H9 (cell line): ENCODE results near the gene LRP3. TPM values are rescaled to one million over a fixed set of nuclear protein-coding genes. Genes with fewer than 3 reads are reported as not detected.

ENCODE experiments used
- DNase-seq: peaks from one replicate; pipeline ENCODE4 v3.0.0-alpha.2; 2017
- H2AFZ ChIP-seq: one replicate; pipeline ENCODE4 v1.6.1; 2013; ENCODE audit warnings: mild to moderate bottlenecking, low read length, control low read depth, moderate library complexity
- H2AK5ac ChIP-seq: 2 replicates; pipeline ENCODE4 v1.6.1; 2013; ENCODE audit warnings: low read length, control low read depth, mixed read lengths; ENCODE audit not compliant: insufficient read length
- H2BK120ac ChIP-seq: one replicate; pipeline ENCODE4 v1.6.1; 2013; ENCODE audit warnings: low read depth, mild to moderate bottlenecking, low read length, control low read depth, inconsistent platforms; ENCODE audit not compliant: poor library complexity, severe bottlenecking
- H2BK12ac ChIP-seq: 2 replicates; pipeline ENCODE4 v1.6.1; 2013; ENCODE audit warnings: low read length, control low read depth, mixed read lengths, low read depth; ENCODE audit not compliant: insufficient read length
- H2BK15ac ChIP-seq: 2 replicates; pipeline ENCODE4 v1.6.1; 2013; ENCODE audit warnings: low read depth, low read length, control low read depth
- H2BK20ac ChIP-seq: one replicate; pipeline ENCODE4 v1.6.1; 2013; ENCODE audit warnings: low read depth, mild to moderate bottlenecking, low read length, control low read depth, inconsistent platforms; ENCODE audit not compliant: poor library complexity, severe bottlenecking
- H2BK5ac ChIP-seq: 2 replicates; pipeline ENCODE4 v1.6.1; 2013; ENCODE audit warnings: low read length, control low read depth, mixed read lengths; ENCODE audit not compliant: insufficient read length
- H3K14ac ChIP-seq: 2 replicates; pipeline ENCODE4 v1.6.1; 2013; ENCODE audit warnings: low read length, control low read depth; ENCODE audit not compliant: insufficient read depth
- H3K18ac ChIP-seq: 2 replicates; pipeline ENCODE4 v1.6.1; 2013; ENCODE audit warnings: low read depth, mild to moderate bottlenecking, mixed read lengths, low read length, control low read depth; ENCODE audit not compliant: insufficient read length
- H3K23ac ChIP-seq: 2 replicates; pipeline ENCODE4 v1.6.1; 2013; ENCODE audit warnings: low read length, control low read depth, mixed read lengths, low read depth; ENCODE audit not compliant: insufficient read length
- H3K23me2 ChIP-seq: 2 replicates; pipeline ENCODE4 v1.6.1; 2013; ENCODE audit warnings: low read depth, mild to moderate bottlenecking, mixed read lengths, low read length, control low read depth; ENCODE audit not compliant: insufficient read length, poor library complexity, severe bottlenecking
- H3K27ac ChIP-seq: 2 replicates; pipeline ENCODE4 v1.5.1; 2013; ENCODE audit warnings: low read length, control low read depth, mixed read lengths, low read depth; ENCODE audit not compliant: insufficient read length
- H3K27me3 ChIP-seq: 2 replicates; pipeline ENCODE4 v1.6.1; 2013; ENCODE audit warnings: low read length, control low read depth, inconsistent platforms; ENCODE audit not compliant: insufficient read depth
- H3K4ac ChIP-seq: 2 replicates; pipeline ENCODE4 v1.6.1; 2013; ENCODE audit warnings: low read depth, mild to moderate bottlenecking, control low read depth, inconsistent platforms, low read length, moderate library complexity
- H3K4me1 ChIP-seq: 2 replicates; pipeline ENCODE4 v1.6.1; 2013; ENCODE audit warnings: low read length, control low read depth, inconsistent platforms; ENCODE audit not compliant: insufficient read depth
- H3K4me2 ChIP-seq: 2 replicates; pipeline ENCODE4 v1.6.1; 2013; ENCODE audit warnings: low read length, control low read depth, mixed read lengths; ENCODE audit not compliant: insufficient read length, insufficient read depth
- H3K56ac ChIP-seq: 2 replicates; pipeline ENCODE4 v1.6.1; 2013; ENCODE audit warnings: low read depth, mild to moderate bottlenecking, mixed read lengths, low read length, control low read depth; ENCODE audit not compliant: insufficient read length
- H3K79me1 ChIP-seq: 2 replicates; pipeline ENCODE4 v1.6.1; 2013; ENCODE audit warnings: low read depth, mild to moderate bottlenecking, moderate library complexity, low read length, control low read depth, inconsistent platforms; ENCODE audit not compliant: insufficient read depth, poor library complexity, severe bottlenecking
- H3K79me2 ChIP-seq: 2 replicates; pipeline ENCODE4 v1.6.1; 2013; ENCODE audit warnings: low read length, control low read depth, inconsistent platforms; ENCODE audit not compliant: insufficient read depth
- H3K9ac ChIP-seq: 2 replicates; pipeline ENCODE4 v1.6.1; 2013; ENCODE audit warnings: low read length, control low read depth, mixed read lengths; ENCODE audit not compliant: insufficient read length; ENCODE audit errors: extremely low read depth
- H3K9me3 ChIP-seq: one replicate; pipeline ENCODE4 v1.6.1; 2013; ENCODE audit warnings: low read depth, low read length, inconsistent platforms; ENCODE audit not compliant: control insufficient read depth
- H3T11ph ChIP-seq: one replicate; pipeline ENCODE4 v1.6.1; 2013; ENCODE audit warnings: mild to moderate bottlenecking, low read length, control low read depth, inconsistent platforms
- H4K20me1 ChIP-seq: one replicate; pipeline ENCODE4 v1.6.1; 2013; ENCODE audit not compliant: control insufficient read depth, insufficient read length, insufficient read depth
- H4K5ac ChIP-seq: 2 replicates; pipeline ENCODE4 v1.6.1; 2013; ENCODE audit warnings: low read depth, mild to moderate bottlenecking, mixed read lengths, low read length, control low read depth; ENCODE audit not compliant: insufficient read length
- H4K8ac ChIP-seq: replicated peaks from 2 replicates; pipeline ENCODE4 v1.6.1; 2013; ENCODE audit warnings: low read length, control low read depth, mixed read lengths, low read depth; ENCODE audit not compliant: insufficient read length
- H4K91ac ChIP-seq: 2 replicates; pipeline ENCODE4 v1.6.1; 2013; ENCODE audit warnings: low read depth, mild to moderate bottlenecking, moderate library complexity, mixed read lengths, low read length, control low read depth; ENCODE audit not compliant: insufficient read length
- H3K27ac Mint-ChIP-seq, 3 experiments: 2 replicates in 2 of 3; 3 replicates in 1 of 3; pipeline ENCODE4 v1.8.0; 2020 to 2021; ENCODE audit warnings: mixed read lengths in 3 of 3, mild to moderate bottlenecking in 1 of 3, moderate library complexity in 1 of 3
- H3K27me3 Mint-ChIP-seq: 2 replicates; pipeline ENCODE4 v1.8.0; 2021; ENCODE audit warnings: low read depth, mild to moderate bottlenecking, moderate library complexity, mixed read lengths
- H3K36me3 Mint-ChIP-seq, 3 experiments: 2 replicates in 2 of 3; 3 replicates in 1 of 3; pipeline ENCODE4 v1.8.0; 2020 to 2021; ENCODE audit warnings: low read depth in 3 of 3, mixed read lengths in 3 of 3; ENCODE audit not compliant: insufficient read depth in 1 of 3
- H3K4me1 Mint-ChIP-seq, 2 experiments: 2 replicates each; pipeline ENCODE4 v1.8.0; 2020; ENCODE audit warnings: mixed read lengths in 2 of 2
- H3K4me3 Mint-ChIP-seq, 2 experiments: 2 replicates in 1 of 2; 3 replicates in 1 of 2; pipeline ENCODE4 v1.8.0; 2020 to 2021; ENCODE audit warnings: mild to moderate bottlenecking in 2 of 2, mixed read lengths in 2 of 2, moderate library complexity in 1 of 2
- H3K9me3 Mint-ChIP-seq, 2 experiments: 2 replicates in 1 of 2; 3 replicates in 1 of 2; pipeline ENCODE4 v1.8.0; 2020; ENCODE audit warnings: mild to moderate bottlenecking in 2 of 2, mixed read lengths in 2 of 2, moderate library complexity in 1 of 2
- CTCF ChIP-seq: fragments of 200-600 bp; sonication (generic); conservative IDR thresholded peaks from 3 replicates; pipeline ENCODE4 v1.8.0; 2021; ENCODE audit warnings: antibody characterized with exemption, mild to moderate bottlenecking
- WGBS: extraction: QIAGEN DNeasy Blood & Tissue Kit; methylation state at CpG from one replicate; pipeline ENCODE4 v1.1.7; 2013; ENCODE audit warnings: missing lambda C conversion rate, low lambda C conversion rate, mixed read lengths; ENCODE audit not compliant: insufficient read length; ENCODE audit errors: extremely low coverage; 5-methylcytosine and 5-hydroxymethylcytosine counted together
- total RNA-seq: library from RNA; stranded (reverse); gene quantifications from 2 replicates; pipeline ENCODE4 v1.2.1, GENCODE V29; 2021

Gene LRP3
- total RNA-seq, 1 experiment from 2014 or later = 29.2 TPM

- Histone ChIP-seq H3K56ac (no peak overlapping the region), H2BK5ac (no peak overlapping the region), H3K4me1 (no peaks in the 10 kb centered on the region), H3K18ac (no peak overlapping the region), H3K27ac (no peak overlapping the region), H4K91ac (no peak overlapping the region), H3K79me1 (no peaks in the 10 kb centered on the region), H3K27me3 (no peaks in the 10 kb centered on the region), H4K5ac (no peak overlapping the region), H2BK12ac (no peak overlapping the region), H3T11ph (no peak overlapping the region), H3K14ac (no peak overlapping the region), H3K9me3 (no peaks in the 10 kb centered on the region), H2BK15ac (no peak overlapping the region), H2AK5ac (no peak overlapping the region), H3K9ac (no peak overlapping the region), H4K8ac (no peak overlapping the region), H3K23me2 (peaks cover 5% of the 10 kb centered on the region), H2BK120ac (no peak overlapping the region), H2AFZ (no peak overlapping the region), H2BK20ac (no peak overlapping the region), H3K4ac (no peak overlapping the region), H3K4me2 (peak overlapping the region; percentile 45), H3K23ac (no peak overlapping the region), H3K79me2 (no peaks in the 10 kb centered on the region), H4K20me1 (no peaks in the 10 kb centered on the region)
- WGBS = no CpG with 5 or more reads among the region's 38 CpGs
- H3K9me3 Mint-ChIP-seq = peaks cover 0 to 3% of the 10 kb centered on the region in 2 experiments; a peak in 3 of 5 replicates
- peak; percentile 36; the same call in 2 of the 3 replicates for TF ChIP-seq CTCF
- peaks cover 0 to 3% (median 2%) of the 10 kb centered on the region in 3 experiments; a peak in 3 of 7 replicates for H3K36me3 Mint-ChIP-seq
- H3K27ac Mint-ChIP-seq = no peak overlapping the region
- no peak for DNase-seq
- peaks cover 13 to 19% of the 10 kb centered on the region in 2 experiments for H3K4me1 Mint-ChIP-seq
- H3K27me3 Mint-ChIP-seq = peaks cover 17% of the 10 kb centered on the region
- peak overlapping the region; percentile 94 to 96 for H3K4me3 Mint-ChIP-seq
Measured at GRCh38 chr19:33177417-33177979, 16.6 kb upstream of the LRP3 start.
